Panc1 (cell line): ENCODE measurements around the gene MSI2. TPM values are rescaled to one million over a fixed set of nuclear protein-coding genes. Genes with fewer than 3 reads are reported as not detected.

Source experiments
- ATAC-seq: fragments of 200-7000 bp; cut with Tn5 transposase; 2 replicates; pipeline ENCODE4 v1.9.1; 2020; ENCODE audit warnings: mild to moderate bottlenecking, moderate library complexity
- BruUV-seq: library from RNA; stranded (reverse); fragments of 400-500 nt; replicated peaks from 2 replicates; lab custom pipeline; 2021; lab: Mats Ljungman, UMichigan
- CTCF ChIA-PET: fragments of 300-600 bp; sonication (Branson Sonifier 250); formaldehyde crosslinking; loops from one replicate; lab custom pipeline; 2022; ENCODE audit warnings: antibody characterized with exemption; lab: Charles Lee
- POLR2A ChIA-PET: fragments of 300-600 bp; sonication (Branson Sonifier 250); formaldehyde crosslinking; loops from one replicate; lab custom pipeline; 2022; ENCODE audit warnings: antibody characterized with exemption; lab: Charles Lee
- DNase-seq: peaks from one replicate; pipeline ENCODE4 v3.0.0-alpha.2; 2010; ENCODE audit warnings: low read depth, low spot score
- H3K27ac ChIP-seq: 2 replicates; pipeline ENCODE4 v1.5.1; 2011; ENCODE audit warnings: mild to moderate bottlenecking, low read length, inconsistent platforms
- H3K27me3 ChIP-seq: fragments of 200-500 bp; sonication (Bioruptor generic); 2 replicates; pipeline ENCODE4 v1.6.0; 2014; ENCODE audit warnings: low read length, inconsistent platforms; ENCODE audit not compliant: control insufficient read depth, insufficient read depth
- H3K36me3 ChIP-seq: fragments of 200-500 bp; sonication (Bioruptor generic); 2 replicates; pipeline ENCODE4 v1.5.1; 2014; ENCODE audit warnings: inconsistent platforms, mild to moderate bottlenecking, low read length, moderate library complexity; ENCODE audit not compliant: control insufficient read depth, insufficient read depth
- H3K4me1 ChIP-seq: 2 replicates; pipeline ENCODE4 v1.5.1; 2011; ENCODE audit warnings: inconsistent platforms, mild to moderate bottlenecking, low read length, moderate library complexity; ENCODE audit not compliant: control insufficient read depth, insufficient read depth
- H3K4me3 ChIP-seq, 2 experiments: 2 replicates each; pipeline ENCODE4 v1.5.1; 2011 to 2012; ENCODE audit warnings: low read depth in 2 of 2, low read length in 2 of 2, mild to moderate bottlenecking in 2 of 2, inconsistent platforms in 1 of 2, moderate library complexity in 1 of 2
- H3K9me3 ChIP-seq: fragments of 200-500 bp; sonication (Bioruptor generic); 2 replicates; pipeline ENCODE4 v1.5.1; 2014; ENCODE audit warnings: low read depth, mild to moderate bottlenecking, inconsistent platforms, low read length, moderate library complexity; ENCODE audit not compliant: control insufficient read depth, insufficient read depth
- CTCF ChIP-seq: fragments of 450-650 bp; IDR thresholded peaks from 2 replicates; pipeline ENCODE4 v1.5.1; 2017; ENCODE audit warnings: mild to moderate bottlenecking
- POLR2AphosphoS5 ChIP-seq: IDR thresholded peaks from 2 replicates; pipeline ENCODE4 v1.6.1; 2012; ENCODE audit warnings: mild to moderate bottlenecking, low read depth, low read length, moderate library complexity
- REST ChIP-seq, 2 experiments: IDR thresholded peaks; 2 replicates each; pipeline ENCODE4 v1.6.1; 2011 to 2012; ENCODE audit warnings: low read depth in 2 of 2, control low read depth in 1 of 2, low read length in 1 of 2, mild to moderate bottlenecking in 1 of 2, moderate library complexity in 1 of 2; ENCODE audit not compliant: insufficient read depth in 1 of 2
- SIN3A ChIP-seq: IDR thresholded peaks from 2 replicates; pipeline ENCODE4 v1.6.1; 2012; ENCODE audit warnings: low read depth, mild to moderate bottlenecking, low read length, moderate library complexity, borderline replicate concordance; ENCODE audit not compliant: insufficient read depth
- TCF7L2 ChIP-seq: IDR thresholded peaks from 2 replicates; pipeline ENCODE4 v1.6.1; 2011; ENCODE audit warnings: mild to moderate bottlenecking, low read depth, low read length, inconsistent platforms
- in situ Hi-C: cut with HindIII; loops from 2 replicates; pipeline ENCODE4 v1.10.0; 2016; ENCODE audit warnings: low sequenced_read_pairs, low pct_unique_long_range_greater_than_20kb
- intact Hi-C: fragments of 100-400 bp; cut with micrococcal nuclease; formaldehyde crosslinking; loops from one replicate; pipeline ENCODE4 v1.10.0; 2022; ENCODE audit not compliant: unreplicated experiment
- total RNA-seq: library from RNA; stranded (reverse); gene quantifications from one replicate; pipeline ENCODE4 v1.2.1, GENCODE V29; 2021; ENCODE audit not compliant: unreplicated experiment

MSI2 gene
- total RNA-seq, 1 experiment from 2014 or later, result 38.5 TPM

GRCh38 chr17:57588086-57588485, 331.8 kb downstream of the MSI2 start:
- Histone ChIP-seq H3K9me3 (no peaks in the 10 kb centered on the region), H3K4me1 (no peaks in the 10 kb centered on the region), H3K27ac (no peak overlapping the region), H3K27me3 (no peaks in the 10 kb centered on the region), H3K4me3 (no peak overlapping the region), H3K36me3 (no peaks in the 10 kb centered on the region)
- POLR2A ChIA-PET, result no interaction called here
- ATAC-seq, result no peak
- TF ChIP-seq REST (IDR thresholded peaks at IDR 0.05; ENCODE audit: insufficient read depth in 1 of 2, low read depth in 2 of 2, low read length in 1 of 2) (no peak), POLR2AphosphoS5 (no peak), CTCF (no peak), SIN3A (no peak), TCF7L2 (no peak)
- no TSS peak for BruUV-seq
- CTCF ChIA-PET, result no interaction called here
- intact Hi-C loops, result no loop called here
- no peak for DNase-seq
- in situ Hi-C loops, result no loop called here

- POLR2A ChIA-PET, result no interaction called here
Measured at GRCh38 chr17:57589151-57590034, 333.1 kb downstream of the MSI2 start.

More at GRCh38 chr17:57589151-57590034, 333.1 kb downstream of the MSI2 start:
- intact Hi-C loops (loop anchor here (10.0 kb wide), 2 partner anchors 455 to 525 kb away; no protein-coding TSS in a partner anchor), in situ Hi-C loops (no loop called here)
- DNase-seq, result no peak
- Histone ChIP-seq H3K27me3 (no peaks in the 10 kb centered on the region), H3K36me3 (no peaks in the 10 kb centered on the region), H3K4me1 (no peaks in the 10 kb centered on the region), H3K9me3 (no peaks in the 10 kb centered on the region), H3K4me3 (no peak overlapping the region), H3K27ac (no peak overlapping the region)
- no peak for ATAC-seq
- BruUV-seq, result no TSS peak
- CTCF ChIA-PET, result interaction anchor here (0.8 kb wide), 1 partner anchor 8 kb away, joined by 3 read pairs; no protein-coding TSS in a partner anchor
- TF ChIP-seq POLR2AphosphoS5 (no peak), SIN3A (no peak), CTCF (no peak), TCF7L2 (no peak), REST (IDR thresholded peaks at IDR 0.05; ENCODE audit: insufficient read depth in 1 of 2, low read depth in 2 of 2, low read length in 1 of 2) (no peak)
